ENCODE measurements around the gene CARMIL1.

The CARMIL1 gene

DNA sequence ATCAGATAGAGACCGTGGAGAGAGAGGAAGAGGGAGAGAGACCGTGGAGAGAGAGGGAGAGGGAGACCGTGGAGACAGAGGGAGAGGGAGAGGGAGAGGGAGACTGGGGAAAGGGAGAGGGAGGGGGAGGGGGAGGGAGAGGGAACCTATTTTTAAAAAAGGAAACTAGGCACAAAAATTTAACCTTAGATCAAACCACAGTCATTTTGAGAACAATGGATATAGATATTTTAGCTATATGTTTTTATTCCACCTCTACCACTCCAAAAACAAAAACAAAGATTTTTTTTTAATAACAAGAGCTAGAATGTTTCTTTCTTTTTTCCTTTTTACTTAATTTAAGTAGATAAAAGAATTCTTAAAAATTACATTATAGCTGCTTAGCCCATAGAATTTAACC lies 307.8 kb downstream of the CARMIL1 start:
- DNase-seq (ENCODE audit: low spot score) (no peak), ATAC-seq (ENCODE audit: low read depth) (no peak)
- no peak for TF ChIP-seq CTCF (IDR thresholded peaks at IDR 0.05; ENCODE audit: poor library complexity, severe bottlenecking)
- Histone ChIP-seq H3K27me3 (ENCODE audit: insufficient read depth, poor library complexity, severe bottlenecking) (no peaks in the 10 kb centered on the region), H3K9me3 (ENCODE audit: severe bottlenecking) (no peaks in the 10 kb centered on the region), H3K27ac (ENCODE audit: poor library complexity, severe bottlenecking) (no peak overlapping the region), H3K4me1 (ENCODE audit: insufficient read depth, poor library complexity, severe bottlenecking) (no peaks in the 10 kb centered on the region), H3K36me3 (ENCODE audit: low read depth) (peaks cover 8% of the 10 kb centered on the region; the same call in 1 of the 2 replicates), H3K4me3 (ENCODE audit: severe bottlenecking) (no peak overlapping the region)

DNA sequence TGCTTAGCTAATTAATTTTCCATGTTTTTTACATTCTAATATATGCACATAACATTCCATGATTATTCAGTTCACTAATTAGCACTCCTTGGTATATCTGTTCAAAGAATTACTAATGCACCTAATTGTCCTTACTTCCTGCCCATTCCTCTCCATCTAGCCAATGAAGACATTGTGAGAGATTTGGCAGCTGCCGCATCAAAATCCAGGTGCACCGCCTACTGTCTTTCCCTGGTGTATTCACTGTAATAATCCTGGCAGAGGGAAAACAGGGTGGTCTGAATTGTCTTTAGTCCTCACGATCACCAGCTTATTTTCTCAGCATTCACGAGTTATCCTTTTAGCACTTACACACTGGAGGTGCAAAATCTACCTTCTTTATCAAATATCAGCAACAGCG lies 311.8 kb downstream of the CARMIL1 start:
- Histone ChIP-seq H3K36me3 (ENCODE audit: low read depth) (peaks cover 19% of the 10 kb centered on the region; the same call in 1 of the 2 replicates), H3K27me3 (ENCODE audit: insufficient read depth, poor library complexity, severe bottlenecking) (no peaks in the 10 kb centered on the region), H3K4me1 (ENCODE audit: insufficient read depth, poor library complexity, severe bottlenecking) (no peaks in the 10 kb centered on the region), H3K9me3 (ENCODE audit: severe bottlenecking) (no peaks in the 10 kb centered on the region), H3K27ac (ENCODE audit: poor library complexity, severe bottlenecking) (no peak overlapping the region), H3K4me3 (ENCODE audit: severe bottlenecking) (no peak overlapping the region)
- DNase-seq (ENCODE audit: low spot score) (no peak), ATAC-seq (ENCODE audit: low read depth) (no peak)
- TF ChIP-seq CTCF (IDR thresholded peaks at IDR 0.05; ENCODE audit: poor library complexity, severe bottlenecking): no peak

DNA sequence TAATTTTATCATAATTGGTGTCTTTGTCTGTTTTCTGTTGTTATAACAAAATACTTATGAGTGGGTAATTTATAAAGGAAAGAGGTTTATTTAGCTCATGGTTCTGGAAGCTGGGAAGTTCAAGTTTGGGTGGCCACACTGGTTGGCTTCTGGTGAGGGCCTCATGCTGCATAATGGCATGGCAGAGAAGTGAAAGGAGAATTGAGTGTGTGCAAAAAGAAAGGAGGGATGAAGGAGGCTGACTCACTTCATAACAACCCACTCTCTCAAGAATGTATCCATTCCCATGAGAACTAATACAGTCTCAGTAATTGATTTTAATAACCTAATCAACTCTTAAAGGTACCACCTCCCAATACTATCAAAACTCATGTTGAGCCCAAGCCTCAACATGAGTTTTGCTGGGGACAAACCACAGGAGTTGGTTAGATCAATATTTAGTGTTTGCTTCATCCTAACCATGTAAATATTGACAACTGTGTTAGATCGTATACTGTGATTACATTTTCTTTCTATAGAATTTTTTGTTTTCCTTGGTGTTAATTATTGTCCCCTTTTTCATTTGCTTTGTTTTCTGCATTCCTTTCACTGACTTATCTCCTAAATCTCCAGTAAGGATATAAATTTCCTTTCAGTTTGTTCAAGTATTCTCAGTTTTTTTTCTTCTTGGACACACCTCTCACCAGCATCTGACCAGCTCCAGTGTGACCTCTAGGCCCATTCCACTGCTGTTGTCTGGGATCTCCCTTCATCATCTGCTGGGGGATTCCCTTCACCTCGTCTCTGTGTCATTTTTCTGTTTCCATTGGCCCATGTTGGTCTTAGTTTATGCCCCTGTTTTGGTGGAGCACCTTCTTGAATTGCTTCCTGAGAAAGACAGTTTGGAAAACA lies 318.0 kb downstream of the CARMIL1 start:
- DNase-seq (ENCODE audit: low spot score): no peak
- Histone ChIP-seq H3K4me1 (ENCODE audit: insufficient read depth, poor library complexity, severe bottlenecking) (no peaks in the 10 kb centered on the region), H3K4me3 (ENCODE audit: severe bottlenecking) (no peak overlapping the region), H3K27me3 (ENCODE audit: insufficient read depth, poor library complexity, severe bottlenecking) (no peaks in the 10 kb centered on the region), H3K27ac (ENCODE audit: poor library complexity, severe bottlenecking) (no peak overlapping the region), H3K9me3 (ENCODE audit: severe bottlenecking) (no peaks in the 10 kb centered on the region), H3K36me3 (ENCODE audit: low read depth) (peaks cover 12% of the 10 kb centered on the region)
- ATAC-seq (ENCODE audit: low read depth): no peak
- no peak for TF ChIP-seq CTCF (IDR thresholded peaks at IDR 0.05; ENCODE audit: poor library complexity, severe bottlenecking)

GRCh38 chr6:25599516-25600085 lies 320.4 kb downstream of the CARMIL1 start:
- no peaks in the 10 kb centered on the region for H3K27me3 ChIP-seq (ENCODE audit: insufficient read depth, poor library complexity, severe bottlenecking)
- H3K4me1 ChIP-seq (ENCODE audit: insufficient read depth, poor library complexity, severe bottlenecking): no peaks in the 10 kb centered on the region
- no peak overlapping the region for H3K4me3 ChIP-seq (ENCODE audit: severe bottlenecking)
- DNase-seq (ENCODE audit: low spot score) (no peak), ATAC-seq (ENCODE audit: low read depth) (no peak)
- H3K27ac ChIP-seq (ENCODE audit: poor library complexity, severe bottlenecking): no peak overlapping the region
- TF ChIP-seq CTCF (IDR thresholded peaks at IDR 0.05; ENCODE audit: poor library complexity, severe bottlenecking): no peak
- no peaks in the 10 kb centered on the region for H3K9me3 ChIP-seq (ENCODE audit: severe bottlenecking)
- H3K36me3 ChIP-seq (ENCODE audit: low read depth): peaks cover 5% of the 10 kb centered on the region
